HEK293T (cell line): Measurements from ENCODE around the gene TENT5A.

Source experiments
- ARNT ChIP-seq: fragments of 450-650 bp; IDR thresholded peaks from 2 replicates; pipeline ENCODE4 v1.6.1; 2017; ENCODE audit warnings: mild to moderate bottlenecking
- CTBP1 ChIP-seq: fragments of 450-650 bp; IDR thresholded peaks from 2 replicates; pipeline ENCODE4 v1.6.1; 2016; ENCODE audit warnings: borderline replicate concordance
- ELF4 ChIP-seq: fragments of 450-650 bp; IDR thresholded peaks from 2 replicates; pipeline ENCODE4 v1.6.1; 2017; ENCODE audit warnings: antibody characterized with exemption
- FOXA1 ChIP-seq: fragments of 450-650 bp; IDR thresholded peaks from 2 replicates; pipeline ENCODE4 v1.6.1; 2016; ENCODE audit warnings: mild to moderate bottlenecking
- FOXK2 ChIP-seq: fragments of 450-650 bp; IDR thresholded peaks from 2 replicates; pipeline ENCODE4 v1.6.1; 2016; ENCODE audit warnings: mild to moderate bottlenecking
- FOXM1 ChIP-seq: fragments of 450-650 bp; IDR thresholded peaks from 2 replicates; pipeline ENCODE4 v1.6.1; 2017; ENCODE audit warnings: mild to moderate bottlenecking, borderline replicate concordance
- HDGF ChIP-seq: fragments of 450-650 bp; IDR thresholded peaks from 2 replicates; pipeline ENCODE4 v1.6.1; 2017; ENCODE audit warnings: antibody characterized with exemption, borderline replicate concordance
- LEF1 ChIP-seq: fragments of 450-650 bp; IDR thresholded peaks from 2 replicates; pipeline ENCODE4 v1.6.1; 2017; ENCODE audit warnings: mild to moderate bottlenecking, borderline replicate concordance
- NFRKB ChIP-seq: fragments of 450-650 bp; IDR thresholded peaks from 2 replicates; pipeline ENCODE4 v1.6.1; 2016; ENCODE audit warnings: mild to moderate bottlenecking, moderate library complexity
- PKNOX1 ChIP-seq: fragments of 450-650 bp; IDR thresholded peaks from 2 replicates; pipeline ENCODE4 v1.6.1; 2016
- SP1 ChIP-seq: fragments of 450-650 bp; IDR thresholded peaks from 2 replicates; pipeline ENCODE4 v1.6.1; 2017
- SUZ12 ChIP-seq: fragments of 450-650 bp; IDR thresholded peaks from 2 replicates; pipeline ENCODE4 v1.6.1; 2016; ENCODE audit warnings: mild to moderate bottlenecking
- TARDBP ChIP-seq: fragments of 450-650 bp; IDR thresholded peaks from 2 replicates; pipeline ENCODE4 v1.6.1; 2016
- ZNF384 ChIP-seq: fragments of 450-650 bp; IDR thresholded peaks from 2 replicates; pipeline ENCODE4 v1.6.1; 2016

DNA sequence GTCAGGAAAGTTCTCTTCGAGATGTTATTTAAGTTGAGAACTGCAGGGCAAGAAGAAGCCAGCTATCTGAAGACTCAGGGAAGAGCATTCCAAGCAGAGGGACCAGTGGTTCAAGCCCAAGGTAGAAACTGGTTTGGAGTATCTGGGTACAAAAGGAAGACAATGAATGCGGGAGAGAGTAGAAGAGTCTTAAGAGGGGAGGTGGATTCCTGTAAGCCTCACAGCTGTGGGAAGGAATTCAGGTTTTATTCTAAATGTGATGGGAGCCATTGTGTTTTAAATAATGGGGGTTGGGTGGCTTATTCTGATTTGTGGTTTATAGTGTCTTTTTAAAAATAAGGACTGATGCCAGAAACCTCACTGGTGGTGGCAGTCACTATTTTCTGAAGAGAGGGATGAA, 37.6 kb upstream of the TENT5A start:
- TF ChIP-seq FOXM1 (no peak), SUZ12 (no peak), SP1 (no peak), LEF1 (no peak), ARNT (no peak), FOXK2 (no peak), ELF4 (no peak), ZNF384 (no peak), TARDBP (no peak), NFRKB (no peak), HDGF (no peak), FOXA1 (no peak), PKNOX1 (no peak), CTBP1 (no peak)
